HG02884 (cell line): ENCODE data around the gene TBC1D22A.
"Not testable (repeated sequence)": the region's sequence is repeated elsewhere in the genome, so short reads cannot be mapped to it uniquely, and the experiment has no call there.

Source experiments
- ATAC-seq: cut with Tn5 transposase; IDR thresholded peaks from one replicate; pipeline ENCODE4 v1.9.1; 2021; ENCODE audit warnings: mild to moderate bottlenecking, moderate library complexity; ENCODE audit not compliant: unreplicated experiment

The TBC1D22A gene

DNA sequence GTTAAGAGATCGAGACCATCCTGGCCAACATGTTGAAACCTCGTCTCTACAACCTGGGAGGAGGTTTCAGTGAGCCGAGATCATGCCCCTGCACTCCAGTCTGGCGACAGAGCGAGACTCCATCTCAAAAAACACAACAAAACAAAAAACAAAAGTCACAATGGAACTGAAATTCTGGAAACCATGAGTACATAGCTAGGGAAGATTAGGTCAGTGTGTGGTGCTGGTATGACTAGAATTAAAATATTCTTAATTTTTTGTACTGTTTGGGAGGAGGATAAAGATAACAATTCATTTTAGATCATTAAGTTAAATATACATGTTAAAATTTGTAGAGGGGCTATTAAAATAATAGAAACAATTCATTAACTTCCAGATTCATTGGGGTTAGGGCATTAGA is 344.4 kb downstream of the TBC1D22A start:
- ATAC-seq, result no peak

GRCh38 chr22:47107431-47107830 is 345.0 kb downstream of the TBC1D22A start:
- ATAC-seq, result no peak

DNA sequence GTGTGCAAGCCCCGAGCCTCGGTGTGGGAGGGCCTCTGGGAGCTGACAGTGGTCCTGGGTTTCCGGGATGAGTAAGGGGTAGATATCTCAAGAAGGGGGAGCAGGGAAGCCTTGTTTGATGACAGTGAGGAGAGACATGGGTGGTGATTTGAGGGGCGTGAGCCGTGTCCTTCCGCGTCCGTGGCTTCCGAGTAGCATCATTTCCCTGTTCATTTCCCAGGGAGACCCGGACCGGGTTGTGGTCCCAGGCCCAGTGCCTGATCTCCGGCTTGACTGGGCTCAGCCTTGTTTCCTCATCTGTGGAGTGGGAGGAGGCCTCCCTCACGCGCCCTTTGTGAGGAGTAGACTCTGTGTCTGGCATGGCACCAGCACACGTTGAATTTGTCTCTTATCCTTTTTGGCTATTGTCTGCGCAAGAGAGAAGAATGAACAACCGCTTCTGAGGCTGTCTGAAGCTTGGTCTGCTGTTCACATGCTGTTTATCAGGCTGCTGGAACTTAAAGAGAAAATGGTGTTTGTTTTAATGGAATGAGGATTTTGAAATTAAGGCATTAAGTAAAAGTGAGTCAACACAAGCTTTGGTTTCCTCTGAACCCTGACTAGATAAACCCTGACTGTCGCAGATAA is 348.5 kb downstream of the TBC1D22A start:
- no peak for ATAC-seq

- ATAC-seq, result no peak
Measured at GRCh38 chr22:47111626-47112581, 349.5 kb downstream of the TBC1D22A start.

- no peak for ATAC-seq
Measured at GRCh38 chr22:47112582-47112965, 350.1 kb downstream of the TBC1D22A start.

DNA sequence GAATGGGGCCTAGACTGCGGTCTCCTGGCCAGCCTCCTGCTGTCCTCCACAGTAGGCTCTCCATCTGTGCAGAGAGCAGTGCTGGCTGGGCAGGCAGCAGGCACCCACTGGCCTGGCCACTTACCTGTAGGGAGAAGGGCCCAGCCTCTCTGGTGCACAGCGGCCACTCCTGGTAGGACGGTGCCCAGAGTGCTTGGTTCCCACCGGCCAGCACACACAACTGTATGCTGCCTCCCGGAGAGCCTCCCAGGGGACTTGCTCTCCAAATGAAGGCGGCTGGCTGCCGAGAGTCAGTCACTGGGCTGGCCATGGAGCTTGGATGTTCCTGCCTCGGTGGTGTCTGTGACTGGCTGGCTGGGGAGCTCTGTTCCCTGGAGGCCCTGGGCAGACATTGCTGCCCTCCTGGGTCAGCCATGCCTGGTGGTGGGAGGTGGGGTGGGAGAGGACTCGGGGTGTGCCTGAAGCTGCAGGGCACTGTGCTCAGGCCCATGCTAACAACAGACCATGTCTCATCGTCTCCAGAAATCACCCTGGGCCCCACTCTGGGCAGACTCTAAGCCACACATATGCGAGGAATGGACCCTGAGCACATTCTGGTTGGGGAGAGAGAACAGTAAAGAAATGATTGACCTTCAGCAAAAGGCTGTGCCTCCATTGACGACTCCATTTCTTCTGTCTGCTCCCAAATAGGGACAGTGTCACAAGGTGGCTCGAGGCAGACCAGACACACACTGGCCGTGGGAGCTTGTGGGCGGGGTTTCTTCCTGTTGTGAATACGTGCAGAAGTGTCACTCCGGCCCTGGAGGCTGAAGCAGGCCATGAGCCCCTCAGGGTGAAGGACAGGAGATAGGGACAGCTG is 350.8 kb downstream of the TBC1D22A start:
- ATAC-seq, result no peak

- no peak for ATAC-seq
Measured at GRCh38 chr22:47113853-47114415, 351.5 kb downstream of the TBC1D22A start.

- no peak for ATAC-seq
Measured at GRCh38 chr22:47114813-47115517, 352.5 kb downstream of the TBC1D22A start.

DNA sequence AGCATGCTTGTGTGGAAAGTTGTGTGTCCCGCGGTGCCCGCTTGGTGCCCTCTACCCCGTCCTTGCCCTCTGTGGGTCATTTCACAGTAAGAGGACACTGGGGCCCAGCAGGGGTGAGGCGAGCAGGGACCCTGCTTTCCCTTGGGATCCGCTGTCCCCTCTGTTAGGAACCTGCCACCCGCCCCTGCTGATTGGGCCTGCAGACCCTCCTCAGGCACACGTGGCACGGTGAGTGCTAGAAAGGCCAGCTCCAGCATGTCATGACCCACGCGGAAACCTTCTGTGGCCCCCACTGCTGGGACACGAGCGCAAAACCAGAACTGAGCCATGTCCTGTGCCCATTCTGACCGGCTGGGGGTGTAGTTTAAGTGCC is 353.1 kb downstream of the TBC1D22A start:
- no peak for ATAC-seq

GRCh38 chr22:47115921-47116320 is 353.5 kb downstream of the TBC1D22A start:
- ATAC-seq, result no peak

- no peak for ATAC-seq
Measured at GRCh38 chr22:47116426-47117341, 354.2 kb downstream of the TBC1D22A start.

DNA sequence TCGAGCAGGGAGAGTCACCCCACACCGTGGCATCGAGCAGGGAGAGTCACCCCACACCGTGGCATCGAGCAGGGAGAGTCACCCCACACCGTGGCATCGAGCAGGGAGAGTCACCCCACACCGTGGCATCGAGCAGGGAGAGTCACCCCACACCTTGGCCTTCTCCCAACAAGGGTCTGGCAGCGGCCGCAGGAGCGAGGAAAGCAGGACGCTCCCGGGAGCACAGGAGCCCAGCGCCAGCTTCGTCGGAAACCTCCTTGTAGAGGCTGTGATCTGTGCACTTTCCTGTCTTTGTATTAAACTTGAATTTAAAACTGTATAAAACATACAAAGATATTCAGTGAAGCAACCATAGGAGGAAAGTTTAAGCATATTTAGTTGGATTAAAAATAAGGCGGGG is 355.0 kb downstream of the TBC1D22A start:
- not testable (repeated sequence) for ATAC-seq

DNA sequence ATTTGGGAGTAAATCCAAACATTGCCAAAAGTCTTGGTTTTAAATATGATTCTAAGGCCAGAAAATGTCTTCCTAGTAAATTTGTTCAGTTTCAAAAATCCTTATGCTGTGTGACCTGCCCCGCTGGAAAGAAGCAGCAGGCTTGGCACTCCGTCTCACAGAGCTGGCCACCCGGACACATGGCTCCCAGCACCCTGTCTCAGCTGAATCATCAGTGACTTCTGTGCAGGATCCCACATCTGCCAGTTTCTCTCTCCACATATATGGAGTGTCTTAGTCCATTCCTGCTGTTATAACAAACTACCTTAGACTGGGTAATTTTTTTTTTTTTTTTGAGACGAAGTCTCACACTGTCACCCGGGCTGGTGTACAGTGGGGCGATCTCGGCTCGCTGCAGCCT is 356.7 kb downstream of the TBC1D22A start:
- no peak for ATAC-seq

DNA sequence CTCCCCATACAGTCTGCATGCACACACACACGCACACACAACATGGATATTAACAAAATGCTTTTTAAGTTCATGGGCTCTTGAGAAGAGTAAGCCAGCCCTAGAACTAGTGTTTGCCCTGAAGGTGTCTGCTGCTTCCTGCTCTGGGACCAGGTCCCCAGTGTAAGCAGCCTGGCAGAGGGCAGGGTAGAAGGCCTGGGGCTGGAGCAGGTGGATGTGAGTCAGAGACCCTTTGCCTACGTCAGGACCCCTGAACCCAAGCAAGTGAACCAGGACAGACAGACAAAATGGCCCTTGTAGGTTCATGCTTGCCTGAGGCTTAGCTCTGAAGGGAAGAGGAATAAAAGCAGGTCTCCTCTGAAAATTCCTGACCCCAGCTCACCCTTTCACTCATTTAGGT is 357.9 kb downstream of the TBC1D22A start:
- ATAC-seq, result no peak

DNA sequence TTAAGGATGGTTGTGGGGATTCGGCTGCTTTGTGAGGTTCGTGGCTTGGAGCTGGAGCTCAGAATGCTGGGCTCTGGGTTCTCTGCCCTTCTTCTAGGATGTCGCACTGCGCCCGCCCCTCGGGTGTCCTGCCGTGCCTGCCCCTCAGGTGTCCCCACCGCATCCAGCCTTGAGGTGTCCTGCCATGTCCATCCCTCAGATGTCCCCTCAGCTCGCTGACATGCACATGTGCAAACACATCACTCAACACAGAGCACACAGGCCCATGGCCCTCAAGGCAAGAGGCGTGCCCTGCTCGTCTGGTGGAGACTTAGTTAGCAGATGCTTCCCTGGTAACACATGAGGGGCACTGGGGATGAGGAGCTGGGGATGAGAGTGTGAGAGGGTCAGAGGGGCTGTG is 359.3 kb downstream of the TBC1D22A start:
- ATAC-seq, result no peak

DNA sequence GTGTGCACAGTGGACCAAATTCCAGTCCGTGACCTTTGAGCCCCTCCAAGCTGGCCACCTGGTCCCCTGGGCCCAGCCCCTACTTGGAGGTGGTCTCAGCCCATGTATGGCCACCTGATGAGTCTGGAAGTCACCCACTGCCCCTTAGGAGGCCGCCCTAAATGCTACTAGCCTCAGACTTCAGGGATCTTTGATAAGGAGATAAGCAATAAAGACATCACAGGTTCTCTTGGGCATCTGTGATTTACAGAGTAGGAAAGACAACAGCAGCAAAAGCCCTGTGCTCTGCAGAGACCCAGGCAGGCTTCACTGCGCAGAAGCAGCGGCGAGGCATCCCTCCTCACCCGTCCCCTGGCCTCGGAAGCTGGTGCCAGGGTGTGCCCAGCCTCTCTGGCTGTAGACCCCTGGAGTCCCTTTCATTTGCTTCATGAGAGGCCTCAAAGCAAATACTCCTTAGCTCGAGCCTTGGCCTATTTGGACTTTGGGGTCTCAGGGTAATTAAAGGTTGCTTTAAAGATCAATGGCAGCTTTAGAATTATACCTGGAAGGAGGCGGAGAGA is 360.1 kb downstream of the TBC1D22A start:
- no peak for ATAC-seq

DNA sequence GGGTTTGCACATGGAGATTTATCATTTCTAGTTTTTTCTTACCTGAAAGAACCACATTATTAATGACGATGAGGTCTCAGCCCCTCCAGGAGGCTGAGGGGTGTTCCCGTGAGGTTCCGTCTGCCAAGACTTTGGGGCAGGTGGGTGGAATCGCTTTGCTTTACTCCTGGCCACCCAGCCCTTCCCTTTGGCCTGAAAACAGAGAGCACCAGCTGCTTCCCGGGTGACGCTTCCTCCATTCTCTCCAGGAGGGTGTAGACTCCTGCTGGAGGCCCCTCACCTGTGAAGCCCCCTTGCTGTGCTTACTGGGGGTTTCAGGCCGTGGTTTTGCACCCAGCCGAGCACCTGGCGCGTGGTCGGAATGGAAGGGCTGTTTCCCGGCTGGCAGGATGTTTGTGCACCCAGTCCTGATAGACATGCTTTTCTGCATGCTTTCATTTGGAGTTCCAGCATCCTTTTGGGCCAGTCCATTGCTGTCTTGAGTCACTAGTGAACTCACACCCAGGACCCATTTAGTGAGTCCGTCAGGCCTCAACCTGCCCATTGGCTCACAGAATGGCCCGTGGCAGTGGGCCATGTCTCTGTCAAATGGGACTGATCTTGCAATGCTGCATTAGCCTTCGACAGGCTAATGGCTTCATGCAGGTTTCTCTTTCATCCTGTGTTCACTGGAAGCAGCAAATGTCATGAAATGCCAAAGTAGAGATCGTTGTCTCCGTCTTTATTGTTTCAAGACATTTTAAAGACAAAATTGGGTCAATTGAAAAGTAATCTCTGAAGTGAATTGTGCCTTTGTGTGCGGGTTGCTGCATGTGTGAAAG is 360.8 kb downstream of the TBC1D22A start:
- no peak for ATAC-seq

DNA sequence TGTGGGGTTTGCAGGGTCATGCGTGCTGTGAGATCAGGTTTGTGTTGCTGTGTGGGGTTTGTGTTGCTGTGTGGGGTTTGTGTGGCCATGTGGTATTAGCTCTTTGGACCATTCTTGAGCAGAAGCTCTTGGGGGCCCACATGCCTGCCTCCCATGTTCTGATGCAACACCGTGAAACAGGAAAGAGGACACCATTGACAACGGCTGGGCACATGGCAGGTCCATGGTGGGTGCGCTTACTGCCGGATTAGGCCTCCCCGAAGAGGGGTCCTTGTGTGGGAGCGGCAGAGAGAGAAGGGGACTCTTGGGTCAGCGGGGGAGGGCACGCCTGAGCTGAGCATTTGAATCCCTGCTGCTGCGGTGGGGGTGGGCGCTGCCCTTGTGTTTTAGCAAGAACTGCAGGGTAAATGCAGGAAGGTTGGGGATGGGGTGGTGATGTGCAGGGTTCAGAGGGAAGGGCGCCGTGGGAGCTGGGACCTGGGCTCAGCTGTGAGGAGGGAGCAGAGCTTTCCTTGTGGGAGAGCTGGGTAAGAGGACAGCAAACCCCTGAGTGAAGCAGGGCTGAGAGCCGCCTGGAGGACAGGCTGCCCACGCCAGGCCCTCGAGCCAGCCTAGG is 361.5 kb downstream of the TBC1D22A start:
- no peak for ATAC-seq
